ENCODE results near the gene YIPF2. TPM values are rescaled to one million over a fixed set of nuclear protein-coding genes. Genes with fewer than 3 reads are reported as not detected.

Gene YIPF2
- total RNA-seq, 2 donors from 2014 or later: 23.4 to 34.3 TPM

GRCh38 chr19:10912619-10913018 lies 15.8 kb downstream of the YIPF2 start:
- no peaks in the 10 kb centered on the region for H3K4me1 ChIP-seq
- no peak for DNase-seq (ENCODE audit: low spot score)
- TF ChIP-seq CTCF (IDR thresholded peaks at IDR 0.05): no peak
- no peaks in the 10 kb centered on the region for H3K27me3 ChIP-seq
- no peaks in the 10 kb centered on the region for H3K9me3 ChIP-seq
- no peak overlapping the region for H3K4me3 ChIP-seq
- H3K27ac ChIP-seq: no peak overlapping the region
- H3K36me3 ChIP-seq: peaks cover 66% of the 10 kb centered on the region

- H3K4me3 ChIP-seq: no peak overlapping the region
- no peaks in the 10 kb centered on the region for H3K4me1 ChIP-seq
- H3K27ac ChIP-seq: no peak overlapping the region
- H3K9me3 ChIP-seq: no peaks in the 10 kb centered on the region
- DNase-seq (ENCODE audit: low spot score): no peak
- H3K36me3 ChIP-seq: peaks cover 64% of the 10 kb centered on the region
- no peaks in the 10 kb centered on the region for H3K27me3 ChIP-seq
- TF ChIP-seq CTCF (IDR thresholded peaks at IDR 0.05): no peak
Measured at GRCh38 chr19:10911579-10912363, 16.7 kb downstream of the YIPF2 start.

- no peak for DNase-seq (ENCODE audit: low spot score)
Measured at GRCh38 chr19:10908380-10908960, 20.0 kb downstream of the YIPF2 start.

GRCh38 chr19:10907925-10908324 lies 20.5 kb downstream of the YIPF2 start:
- H3K4me3 ChIP-seq: no peak overlapping the region
- H3K4me1 ChIP-seq: no peaks in the 10 kb centered on the region
- H3K9me3 ChIP-seq: peaks cover 0 to 4% of the 10 kb centered on the region in 2 donors
- H3K27ac ChIP-seq: no peak overlapping the region
- no peak for TF ChIP-seq CTCF (IDR thresholded peaks at IDR 0.05)
- peaks cover 41% of the 10 kb centered on the region for H3K36me3 ChIP-seq
- DNase-seq (ENCODE audit: low spot score): no peak
- H3K27me3 ChIP-seq: no peaks in the 10 kb centered on the region

More at GRCh38 chr19:10908380-10908960, 20.0 kb downstream of the YIPF2 start:
- no peaks in the 10 kb centered on the region for H3K9me3 ChIP-seq
- no peak for TF ChIP-seq CTCF (IDR thresholded peaks at IDR 0.05)
- H3K27ac ChIP-seq: no peak overlapping the region
- no peak overlapping the region for H3K4me3 ChIP-seq
- H3K4me1 ChIP-seq: no peaks in the 10 kb centered on the region
- H3K36me3 ChIP-seq: peaks cover 43% of the 10 kb centered on the region
- no peaks in the 10 kb centered on the region for H3K27me3 ChIP-seq

- Histone ChIP-seq H3K4me3 (no peak overlapping the region), H3K27ac (peak overlapping the region; percentile 1 to 38), H3K9me3 (peaks cover 0 to 8% of the 10 kb centered on the region in 2 donors), H3K27me3 (no peaks in the 10 kb centered on the region), H3K36me3 (no peaks in the 10 kb centered on the region), H3K4me1 (peaks cover 0 to 25% of the 10 kb centered on the region in 2 donors)
- DNase-seq (ENCODE audit: low spot score): no peak
- TF ChIP-seq CTCF (IDR thresholded peaks at IDR 0.05): no peak
Measured at GRCh38 chr19:10899151-10899653, 29.2 kb downstream of the YIPF2 start.

Data from right atrium auricular region (tissue), 2 donors.